PC-9 (cell line): Measurements from ENCODE around the gene BCAS2. TPM values are rescaled to one million over a fixed set of nuclear protein-coding genes. Genes with fewer than 3 reads are reported as not detected.
"Not testable (repeated sequence)": the region's sequence is repeated elsewhere in the genome, so short reads cannot be mapped to it uniquely, and the experiment has no call there.

ENCODE experiments used
- BruUV-seq: library from RNA; stranded (reverse); fragments of 400-500 nt; replicated peaks from 2 replicates; lab custom pipeline; 2021; lab: Mats Ljungman, UMichigan
- CTCF ChIA-PET: fragments of 300-600 bp; sonication (Branson Sonifier 250); formaldehyde crosslinking; loops from one replicate; lab custom pipeline; 2022; ENCODE audit warnings: antibody characterized with exemption; lab: Charles Lee
- POLR2A ChIA-PET: fragments of 300-600 bp; sonication (Branson Sonifier 250); formaldehyde crosslinking; loops from one replicate; lab custom pipeline; 2022; ENCODE audit warnings: antibody characterized with exemption; ENCODE audit not compliant: unreplicated experiment; lab: Charles Lee
- DNase-seq, 2 experiments: peaks; one replicate each; pipeline versions ENCODE4 v3.0.0 to v3.0.0-alpha.2; 2015 to 2022; ENCODE audit warnings: mixed read lengths in 1 of 2
- H2AFZ ChIP-seq: fragments of 200-600 bp; sonication (generic); 2 replicates; pipeline ENCODE4 v1.8.1; 2017; ENCODE audit warnings: antibody characterized with exemption
- H3F3A ChIP-seq: fragments of 200-600 bp; sonication (generic); 2 replicates; pipeline ENCODE4 v1.8.1; 2017; ENCODE audit warnings: antibody characterized with exemption, mild to moderate bottlenecking, low read depth; ENCODE audit not compliant: insufficient read depth
- H3K27ac ChIP-seq: fragments of 200-600 bp; sonication (generic); 2 replicates; pipeline ENCODE4 v1.6.1; 2016; ENCODE audit warnings: mixed run types
- H3K27me3 ChIP-seq: fragments of 200-600 bp; sonication (generic); 2 replicates; pipeline ENCODE4 v1.6.1; 2016; ENCODE audit warnings: low read depth, mixed run types; ENCODE audit not compliant: insufficient read depth
- H3K36me3 ChIP-seq: fragments of 200-600 bp; sonication (generic); 2 replicates; pipeline ENCODE4 v1.6.1; 2016; ENCODE audit warnings: low read depth, mixed run types
- H3K4me1 ChIP-seq: fragments of 200-600 bp; sonication (generic); replicated peaks from 2 replicates; pipeline ENCODE4 v1.6.1; 2016; ENCODE audit warnings: mixed run types; ENCODE audit not compliant: insufficient read depth
- H3K4me2 ChIP-seq: fragments of 200-600 bp; sonication (generic); 2 replicates; pipeline ENCODE4 v1.6.1; 2017; ENCODE audit warnings: mixed run types
- H3K4me3 ChIP-seq: fragments of 200-600 bp; sonication (generic); 2 replicates; pipeline ENCODE4 v1.6.1; 2016; ENCODE audit warnings: mixed run types
- H3K79me2 ChIP-seq: fragments of 200-600 bp; sonication (generic); 2 replicates; pipeline ENCODE4 v1.6.1; 2017; ENCODE audit warnings: low read depth, mixed run types
- H3K9me2 ChIP-seq: fragments of 200-600 bp; sonication (generic); 2 replicates; pipeline ENCODE4 v1.8.1; 2017; ENCODE audit warnings: mild to moderate bottlenecking; ENCODE audit not compliant: insufficient read depth
- H3K9me3 ChIP-seq: fragments of 200-600 bp; sonication (generic); 2 replicates; pipeline ENCODE4 v1.8.1; 2016; ENCODE audit warnings: low read depth; ENCODE audit not compliant: insufficient read depth
- H4K20me1 ChIP-seq: fragments of 200-600 bp; sonication (generic); 2 replicates; pipeline ENCODE4 v1.8.1; 2017; ENCODE audit not compliant: insufficient read depth
- EZH2 ChIP-seq: fragments of 200-600 bp; sonication (generic); IDR thresholded peaks from 2 replicates; pipeline ENCODE4 v1.8.0; 2017; ENCODE audit warnings: antibody characterized with exemption, low read depth
- intact Hi-C: fragments of 100-400 bp; cut with micrococcal nuclease; formaldehyde crosslinking; loops from one replicate; pipeline ENCODE4 v1.10.0; 2022; ENCODE audit not compliant: unreplicated experiment
- total RNA-seq: library from RNA; stranded (reverse); gene quantifications from 2 replicates; pipeline ENCODE4 v1.2.3, GENCODE V29; 2021
- TF ChIP-seq, protein P1 (sequence below): fragments of 200-600 bp; sonication (generic); conservative IDR thresholded peaks from 2 replicates; pipeline ENCODE4 v1.6.1; 2017; ENCODE audit warnings: mixed run types, antibody characterized with exemption, mild to moderate bottlenecking, moderate library complexity

BCAS2 gene
- total RNA-seq, 1 experiment from 2014 or later, result 36.7 TPM

DNA sequence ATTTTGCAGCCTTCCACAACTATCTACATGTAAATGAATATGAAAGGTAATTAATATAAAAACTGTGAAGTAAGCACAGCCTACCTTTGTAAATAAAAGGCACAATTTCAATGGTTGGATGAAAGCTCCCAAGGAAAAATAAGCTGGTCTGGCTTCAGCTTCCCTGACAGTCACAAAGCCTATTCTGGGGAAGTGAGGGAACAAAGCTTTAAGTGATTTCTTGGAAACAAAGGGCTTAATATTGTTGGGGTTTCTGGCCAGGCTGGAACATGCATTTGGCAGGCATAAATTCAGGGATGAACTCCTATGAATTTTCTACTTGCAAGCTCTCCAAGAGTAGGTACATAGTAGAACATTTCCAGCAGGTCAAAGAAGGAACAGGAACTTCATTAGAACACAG is 17.3 kb downstream of the BCAS2 start:
- TF ChIP-seq, protein P1, sequence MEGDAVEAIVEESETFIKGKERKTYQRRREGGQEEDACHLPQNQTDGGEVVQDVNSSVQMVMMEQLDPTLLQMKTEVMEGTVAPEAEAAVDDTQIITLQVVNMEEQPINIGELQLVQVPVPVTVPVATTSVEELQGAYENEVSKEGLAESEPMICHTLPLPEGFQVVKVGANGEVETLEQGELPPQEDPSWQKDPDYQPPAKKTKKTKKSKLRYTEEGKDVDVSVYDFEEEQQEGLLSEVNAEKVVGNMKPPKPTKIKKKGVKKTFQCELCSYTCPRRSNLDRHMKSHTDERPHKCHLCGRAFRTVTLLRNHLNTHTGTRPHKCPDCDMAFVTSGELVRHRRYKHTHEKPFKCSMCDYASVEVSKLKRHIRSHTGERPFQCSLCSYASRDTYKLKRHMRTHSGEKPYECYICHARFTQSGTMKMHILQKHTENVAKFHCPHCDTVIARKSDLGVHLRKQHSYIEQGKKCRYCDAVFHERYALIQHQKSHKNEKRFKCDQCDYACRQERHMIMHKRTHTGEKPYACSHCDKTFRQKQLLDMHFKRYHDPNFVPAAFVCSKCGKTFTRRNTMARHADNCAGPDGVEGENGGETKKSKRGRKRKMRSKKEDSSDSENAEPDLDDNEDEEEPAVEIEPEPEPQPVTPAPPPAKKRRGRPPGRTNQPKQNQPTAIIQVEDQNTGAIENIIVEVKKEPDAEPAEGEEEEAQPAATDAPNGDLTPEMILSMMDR, result no peak
- no peak for TF ChIP-seq EZH2
- no peak overlapping the region for H3K27ac ChIP-seq

DNA sequence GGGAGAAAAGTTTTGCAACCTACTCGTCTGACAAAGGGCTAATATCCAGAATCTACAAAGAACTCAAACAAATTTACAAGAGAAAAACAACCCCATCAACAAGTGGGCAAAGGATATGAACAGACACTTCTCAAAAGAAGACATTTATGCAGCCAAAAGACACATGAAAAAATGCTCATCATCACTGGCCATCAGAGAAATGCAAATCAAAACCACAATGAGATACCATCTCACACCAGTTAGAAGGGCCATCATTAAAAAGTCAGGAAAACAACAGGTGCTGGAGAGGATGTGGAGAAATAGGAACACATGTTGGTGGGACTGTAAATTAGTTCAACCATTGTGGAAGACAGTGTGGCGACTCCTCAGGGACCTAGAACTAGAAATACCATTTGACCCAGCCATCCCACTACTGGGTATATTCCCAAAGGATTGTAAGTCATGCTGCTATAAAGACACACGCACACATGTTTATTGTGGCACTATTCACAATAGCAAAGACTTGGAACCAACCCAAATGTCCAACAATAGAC is 18.4 kb downstream of the BCAS2 start:
- POLR2A ChIA-PET, H3K9me3 ChIP-seq, H4K20me1 ChIP-seq, CTCF ChIA-PET, DNase-seq, H3K27ac ChIP-seq, H3K4me3 ChIP-seq, H3K4me2 ChIP-seq, H3K79me2 ChIP-seq, BruUV-seq, intact Hi-C loops, H3F3A ChIP-seq, H3K27me3 ChIP-seq, H3K9me2 ChIP-seq, H3K4me1 ChIP-seq, H2AFZ ChIP-seq: not testable (repeated sequence)
- peaks cover 12% of the 10 kb centered on the region; the same call in 1 of the 2 replicates for H3K36me3 ChIP-seq

More for the DNA sequence above, 17.3 kb downstream of the BCAS2 start:
- intact Hi-C loops, result no loop called here
- H3K27me3 ChIP-seq, result no peaks in the 10 kb centered on the region
- peaks cover 16% of the 10 kb centered on the region; the same call in 1 of the 2 replicates for H3K36me3 ChIP-seq
- H4K20me1 ChIP-seq, result no peaks in the 10 kb centered on the region
- ChIA-PET CTCF (interaction anchor here (0.7 kb wide), 1 partner anchor 622 kb away, joined by 3 read pairs; no protein-coding TSS in a partner anchor), POLR2A (interaction anchor here (0.5 kb wide), 1 partner anchor 1198 kb away, joined by 13 read pairs; no protein-coding TSS in a partner anchor)
- H3K4me3 ChIP-seq, result no peak overlapping the region
- BruUV-seq, result no TSS peak
- H3K9me3 ChIP-seq, result no peaks in the 10 kb centered on the region; the same call in 1 of the 2 replicates
- H2AFZ ChIP-seq, result no peak overlapping the region
- no peak overlapping the region for H3K4me2 ChIP-seq
- no peaks in the 10 kb centered on the region for H3K9me2 ChIP-seq
- no peaks in the 10 kb centered on the region for H3K4me1 ChIP-seq
- no peak for DNase-seq
- H3F3A ChIP-seq, result no peaks in the 10 kb centered on the region; the same call in 1 of the 2 replicates
- H3K79me2 ChIP-seq, result no peaks in the 10 kb centered on the region

DNA sequence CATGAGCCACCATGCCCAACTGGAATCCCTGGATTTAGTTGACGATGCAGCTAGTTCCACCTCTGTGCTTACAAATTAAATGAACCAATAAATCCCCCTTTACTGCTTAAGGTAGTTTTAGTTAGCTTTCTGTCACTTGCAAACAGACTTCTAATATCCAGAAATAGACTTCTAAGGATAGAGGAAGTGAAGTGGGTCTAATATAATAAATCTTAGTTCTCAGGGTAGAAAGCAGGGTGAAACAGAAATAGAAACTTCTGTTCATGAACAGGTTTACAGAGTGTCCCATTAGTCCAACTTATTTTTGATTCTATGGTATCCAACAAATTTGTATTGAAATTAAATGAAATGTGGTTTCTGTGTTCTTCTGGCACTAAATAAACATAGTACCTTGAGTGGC is 20.1 kb downstream of the BCAS2 start:
- POLR2A ChIA-PET, result no interaction called here
- intact Hi-C loops, result no loop called here
- no TSS peak for BruUV-seq
- Histone ChIP-seq H3K9me2 (no peaks in the 10 kb centered on the region), H3K4me3 (no peak overlapping the region), H3K4me2 (no peak overlapping the region), H3F3A (no peaks in the 10 kb centered on the region; the same call in 1 of the 2 replicates), H3K27ac (no peak overlapping the region), H3K79me2 (no peaks in the 10 kb centered on the region), H2AFZ (no peak overlapping the region), H4K20me1 (no peaks in the 10 kb centered on the region), H3K9me3 (no peaks in the 10 kb centered on the region; the same call in 1 of the 2 replicates), H3K4me1 (no peaks in the 10 kb centered on the region), H3K27me3 (no peaks in the 10 kb centered on the region), H3K36me3 (no peaks in the 10 kb centered on the region)
- CTCF ChIA-PET, result no interaction called here
- no peak for DNase-seq
- TF ChIP-seq EZH2, result no peak
- TF ChIP-seq, protein P1, result no peak
